K562 (cell line): ENCODE measurements around the gene TTLL11. TPM values are rescaled to one million over a fixed set of nuclear protein-coding genes. Genes with fewer than 3 reads are reported as not detected.

Source experiments
- BCOR ChIP-seq: fragments of 450-650 bp; IDR thresholded peaks from 2 replicates; pipeline ENCODE4 v1.6.1; 2016
- BMI1 ChIP-seq: fragments of 150-350 bp; IDR thresholded peaks from 2 replicates; pipeline ENCODE4 v1.6.1; 2014; ENCODE audit warnings: low read length
- BRF1 ChIP-seq: IDR thresholded peaks from 3 replicates; pipeline ENCODE4 v1.6.1; 2011; ENCODE audit warnings: borderline replicate concordance, mild to moderate bottlenecking; ENCODE audit not compliant: insufficient read length; ENCODE audit errors: extremely low read depth
- CEBPB ChIP-seq: fragments of 450-650 bp; IDR thresholded peaks from 2 replicates; pipeline ENCODE4 v1.6.1; 2016; ENCODE audit warnings: missing genetic modification characterization, missing compliant biosample characterization
- CHD2 ChIP-seq: IDR thresholded peaks from 2 replicates; pipeline ENCODE4 v1.6.1; 2011; ENCODE audit warnings: low read depth, low read length
- E2F8 ChIP-seq: fragments of 450-650 bp; IDR thresholded peaks from 2 replicates; pipeline ENCODE4 v1.7.1; 2018; ENCODE audit warnings: mild to moderate bottlenecking, low read depth; ENCODE audit not compliant: partially characterized antibody
- GABPA ChIP-seq: fragments of 200-800 bp; sonication (Bioruptor generic); conservative IDR thresholded peaks from 2 replicates; pipeline ENCODE4 v1.6.1; 2016; ENCODE audit warnings: low read depth, missing genetic modification characterization, missing compliant biosample characterization
- MAZ ChIP-seq, 2 experiments: fragments of 450-650 bp in 1 of 2; sonication (generic) in 1 of 2; formaldehyde crosslinking; IDR thresholded peaks in 1 of 2; conservative IDR thresholded peaks in 1 of 2; 2 replicates each; pipeline versions ENCODE4 v1.4.0 to v1.5.0; 2020; ENCODE audit warnings: mild to moderate bottlenecking in 1 of 2, missing genetic modification reagents in 1 of 2
- MEF2A ChIP-seq: IDR thresholded peaks from 2 replicates; pipeline ENCODE4 v1.6.1; 2011; ENCODE audit warnings: low read depth, mild to moderate bottlenecking, low read length, moderate library complexity; ENCODE audit not compliant: control insufficient read depth
- NONO ChIP-seq, 2 experiments: fragments of 200-400 bp in 1 of 2; fragments of 450-650 bp in 1 of 2; formaldehyde crosslinking in 1 of 2; IDR thresholded peaks; 2 replicates each; pipeline ENCODE4 v1.6.1; 2017; ENCODE audit warnings: low read depth in 2 of 2, mild to moderate bottlenecking in 2 of 2, moderate library complexity in 2 of 2, low read length in 1 of 2
- PTBP1 ChIP-seq: fragments of 200-400 bp; formaldehyde crosslinking; IDR thresholded peaks from 2 replicates; pipeline ENCODE4 v1.6.1; 2017; ENCODE audit warnings: low read depth, low read length
- RFX7 ChIP-seq: fragments of 250-450 bp; sonication (Bioruptor Pico); IDR thresholded peaks from 2 replicates; pipeline ENCODE4 v1.5.1; 2021; ENCODE audit warnings: mild to moderate bottlenecking
- SMARCB1 ChIP-seq: IDR thresholded peaks from 2 replicates; pipeline ENCODE4 v1.6.1; 2011; ENCODE audit warnings: improper control_type of control experiment, low read depth; ENCODE audit not compliant: insufficient read length
- SRF ChIP-seq, 2 experiments: fragments of 250-450, 450-650 bp in 1 of 2; sonication (Bioruptor Pico) in 1 of 2; sonication (generic) in 1 of 2; formaldehyde crosslinking; IDR thresholded peaks; 2 replicates each; pipeline versions ENCODE4 v1.5.0 to v1.5.1; 2020 to 2022; ENCODE audit warnings: mild to moderate bottlenecking in 1 of 2, missing genetic modification reagents in 1 of 2
- TCF15 ChIP-seq: fragments of 250-450 bp; sonication (Bioruptor Pico); IDR thresholded peaks from 2 replicates; pipeline ENCODE4 v1.8.0; 2022; ENCODE audit warnings: moderate library complexity, mild to moderate bottlenecking, inconsistent platforms
- ZBTB26 ChIP-seq: fragments of 450-650 bp; formaldehyde crosslinking; IDR thresholded peaks from 2 replicates; pipeline ENCODE4 v1.4.0; 2022; ENCODE audit warnings: missing genetic modification characterization
- ZEB2 ChIP-seq: fragments of 450-650 bp; IDR thresholded peaks from 2 replicates; pipeline ENCODE4 v1.6.1; 2016
- ZFP36 ChIP-seq: fragments of 150-350 bp; IDR thresholded peaks from 2 replicates; pipeline ENCODE4 v1.6.1; 2018; ENCODE audit warnings: low read length, low read depth; ENCODE audit not compliant: partially characterized antibody
- ZFPM2 ChIP-seq: fragments of 250-450 bp; sonication (Bioruptor Pico); IDR thresholded peaks from 2 replicates; pipeline ENCODE4 v1.5.1; 2022; ENCODE audit warnings: mild to moderate bottlenecking
- ZNF175 ChIP-seq: fragments of 200-800 bp; sonication (Bioruptor generic); IDR thresholded peaks from 2 replicates; pipeline ENCODE4 v1.6.1; 2016; ENCODE audit warnings: low read depth, mild to moderate bottlenecking, missing genetic modification characterization, missing compliant biosample characterization
- ZNF184 ChIP-seq: sonication (generic); formaldehyde crosslinking; IDR thresholded peaks from 2 replicates; pipeline ENCODE4 v1.5.0; 2020; ENCODE audit warnings: missing genetic modification reagents
- polyA plus RNA-seq, 8 experiments: library from polyadenylated mRNA; depleted of rRNA in 4 of 8; stranded (reverse) in 5 of 8; unstranded in 3 of 8; fragments of >200 nt; fragmentation: Nextera tagmentation in 2 of 8; fragmentation: Illumina TruSeq in 1 of 8; extraction: Ambion mirVana in 2 of 8; extraction: Trizol in 1 of 8; gene quantifications; 2 replicates each; pipeline versions ENCODE4 v1.2.1 to v1.2.3, GENCODE V29; 2011 to 2014; ENCODE audit warnings: inconsistent platforms in 1 of 8, missing spikeins in 1 of 8
- total RNA-seq, 7 experiments: library from RNA; depleted of rRNA in 6 of 7; stranded (reverse); fragments of >200 nt in 6 of 7; fragmentation: Illumina TruSeq in 2 of 7; extraction: Trizol in 2 of 7; gene quantifications; 2 replicates each; pipeline versions ENCODE4 v1.2.1 to v1.2.3, GENCODE V29; 2011 to 2021; ENCODE audit warnings: low replicate concordance in 1 of 7
- TF ChIP-seq, protein P1 (sequence below): fragments of 250-450 bp; sonication (Bioruptor Pico); IDR thresholded peaks from 2 replicates; pipeline ENCODE4 v1.4.0; 2020; ENCODE audit warnings: mild to moderate bottlenecking

Gene TTLL11
- total and polyA plus RNA-seq, 9 of the 15 experiments (the other 6 are each of a cell fraction or from before 2014, with no cell fraction given): 0.83 to 4.4 (median 2.7) TPM

GRCh38 chr9:122051351-122052321, 41.5 kb downstream of the TTLL11 start (continued):
- TF ChIP-seq, protein P1, sequence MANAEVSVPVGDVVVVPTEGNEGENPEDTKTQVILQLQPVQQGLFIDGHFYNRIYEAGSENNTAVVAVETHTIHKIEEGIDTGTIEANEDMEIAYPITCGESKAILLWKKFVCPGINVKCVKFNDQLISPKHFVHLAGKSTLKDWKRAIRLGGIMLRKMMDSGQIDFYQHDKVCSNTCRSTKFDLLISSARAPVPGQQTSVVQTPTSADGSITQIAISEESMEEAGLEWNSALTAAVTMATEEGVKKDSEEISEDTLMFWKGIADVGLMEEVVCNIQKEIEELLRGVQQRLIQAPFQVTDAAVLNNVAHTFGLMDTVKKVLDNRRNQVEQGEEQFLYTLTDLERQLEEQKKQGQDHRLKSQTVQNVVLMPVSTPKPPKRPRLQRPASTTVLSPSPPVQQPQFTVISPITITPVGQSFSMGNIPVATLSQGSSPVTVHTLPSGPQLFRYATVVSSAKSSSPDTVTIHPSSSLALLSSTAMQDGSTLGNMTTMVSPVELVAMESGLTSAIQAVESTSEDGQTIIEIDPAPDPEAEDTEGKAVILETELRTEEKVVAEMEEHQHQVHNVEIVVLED (CRISPR knock-in tag): no peak
- TF ChIP-seq BRF1 (no peak), E2F8 (no peak), PTBP1 (no peak), CHD2 (no peak), BCOR (peak; percentile 85; the same call in 1 of the 2 replicates), ZNF184 (CRISPR knock-in tag) (no peak), GABPA (tag) (no peak), MEF2A (no peak), MAZ (CRISPR knock-in tag; conservative IDR thresholded peaks at IDR 0.05 in 1 of 2, IDR thresholded peaks at IDR 0.05 in 1 of 2) (0 out of 4 replicates have a peak, but pooled peaks of 1 of the 2 experiments have one; percentile 50), ZEB2 (no peak; the same call in 1 of the 2 replicates), ZNF175 (CRISPR knock-in tag) (no peak), NONO (IDR thresholded peaks at IDR 0.05; ENCODE audit: low read depth in 2 of 2, low read length in 1 of 2) (no peak), ZFPM2 (CRISPR knock-in tag) (no peak), SMARCB1 (no peak), TCF15 (CRISPR knock-in tag) (no peak), CEBPB (tag) (no peak), ZBTB26 (CRISPR knock-in tag) (peak; percentile 8; the same call in 1 of the 2 replicates), RFX7 (CRISPR knock-in tag) (no peak), ZFP36 (no peak), SRF (CRISPR knock-in tag; IDR thresholded peaks at IDR 0.05) (no peak), BMI1 (no peak)
